ENCODE measurements around the gene CYB5R3. TPM values are rescaled to one million over a fixed set of nuclear protein-coding genes. Genes with fewer than 3 reads are reported as not detected.
A peak's percentile ranks its signal among the peaks of the same experiment; 100 is the strongest.

CYB5R3 gene
- total and polyA plus RNA-seq, 10 donors: 37.3 to 134 (median 78.1) TPM

DNA sequence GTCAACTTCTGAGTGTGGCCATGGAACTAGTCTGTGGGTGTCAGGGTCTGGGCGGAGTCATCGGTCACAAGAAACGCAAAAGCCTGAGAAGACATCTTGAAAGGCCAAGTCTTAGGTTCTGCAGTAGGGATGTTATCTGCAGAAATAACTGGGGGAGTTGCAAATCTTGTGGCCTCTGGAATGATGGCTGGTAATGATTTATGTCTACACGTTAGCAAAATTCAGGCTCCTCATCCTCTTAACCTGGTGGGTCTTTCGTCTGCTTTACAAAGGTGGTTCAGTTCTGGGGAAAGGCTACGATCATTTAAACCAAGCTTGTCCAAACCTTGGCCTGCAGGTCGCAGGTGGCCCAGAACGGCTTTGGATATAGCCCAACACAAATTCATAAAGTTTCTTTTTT is 7.4 kb upstream of the CYB5R3 start:
- no peaks in the 10 kb centered on the region for H3K27me3 ChIP-seq (replicated peaks in 1 of 7)
- no peak overlapping the region for H3K4me3 ChIP-seq
- intact Hi-C loops (cut with DNase I; ENCODE audit: low total_unique reads): no loop called here
- no peaks in the 10 kb centered on the region for H3K9me3 ChIP-seq
- H3K4me1 ChIP-seq: peaks cover 0 to 38% (median 8%) of the 10 kb centered on the region in 6 donors
- TF ChIP-seq, protein P1, sequence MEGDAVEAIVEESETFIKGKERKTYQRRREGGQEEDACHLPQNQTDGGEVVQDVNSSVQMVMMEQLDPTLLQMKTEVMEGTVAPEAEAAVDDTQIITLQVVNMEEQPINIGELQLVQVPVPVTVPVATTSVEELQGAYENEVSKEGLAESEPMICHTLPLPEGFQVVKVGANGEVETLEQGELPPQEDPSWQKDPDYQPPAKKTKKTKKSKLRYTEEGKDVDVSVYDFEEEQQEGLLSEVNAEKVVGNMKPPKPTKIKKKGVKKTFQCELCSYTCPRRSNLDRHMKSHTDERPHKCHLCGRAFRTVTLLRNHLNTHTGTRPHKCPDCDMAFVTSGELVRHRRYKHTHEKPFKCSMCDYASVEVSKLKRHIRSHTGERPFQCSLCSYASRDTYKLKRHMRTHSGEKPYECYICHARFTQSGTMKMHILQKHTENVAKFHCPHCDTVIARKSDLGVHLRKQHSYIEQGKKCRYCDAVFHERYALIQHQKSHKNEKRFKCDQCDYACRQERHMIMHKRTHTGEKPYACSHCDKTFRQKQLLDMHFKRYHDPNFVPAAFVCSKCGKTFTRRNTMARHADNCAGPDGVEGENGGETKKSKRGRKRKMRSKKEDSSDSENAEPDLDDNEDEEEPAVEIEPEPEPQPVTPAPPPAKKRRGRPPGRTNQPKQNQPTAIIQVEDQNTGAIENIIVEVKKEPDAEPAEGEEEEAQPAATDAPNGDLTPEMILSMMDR (IDR thresholded peaks at IDR 0.05 in 8 of 11, conservative IDR thresholded peaks at IDR 0.05 in 3 of 11): no peak
- no peak for TF ChIP-seq POLR2A (IDR thresholded peaks at IDR 0.05)
- 90 to 98% (median 95%) methylated on average over 8 of the region's 8 CpGs for WGBS, 5 donors
- no peak for DNase-seq
- no peaks in the 10 kb centered on the region for H3K36me3 ChIP-seq
- no peak overlapping the region for H3K27ac ChIP-seq

DNA sequence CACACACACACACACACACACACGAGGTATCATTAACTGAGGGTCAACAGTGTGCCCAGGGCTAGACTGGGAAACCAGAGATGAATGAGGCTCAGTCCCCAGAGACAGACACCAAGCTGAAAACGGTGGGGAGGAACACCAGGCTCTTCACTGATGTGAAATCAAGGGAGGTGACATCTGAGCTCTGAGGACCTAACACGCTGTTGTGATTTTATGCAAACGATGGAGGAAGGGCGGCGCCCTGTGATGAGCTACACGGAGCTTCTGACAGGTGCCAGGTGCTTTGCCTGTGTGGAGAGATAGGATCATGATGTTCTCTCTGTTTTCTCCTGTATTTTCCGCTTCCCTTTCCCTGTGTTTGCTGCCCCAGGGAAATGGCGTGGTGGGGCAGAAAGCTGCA is 6.5 kb upstream of the CYB5R3 start:
- H3K4me3 ChIP-seq: no peak overlapping the region
- H3K4me1 ChIP-seq: peaks cover 0 to 34% (median 6%) of the 10 kb centered on the region in 6 donors
- TF ChIP-seq POLR2AphosphoS5 (IDR thresholded peaks at IDR 0.05) (peak in 2 of 3 donors; percentile 52 to 72), POLR2A (IDR thresholded peaks at IDR 0.05) (no peak)
- TF ChIP-seq, protein P1 (IDR thresholded peaks at IDR 0.05 in 8 of 11, conservative IDR thresholded peaks at IDR 0.05 in 3 of 11): no peak
- WGBS, 5 donors: 51 to 71% (median 53%) methylated on average over 9 of the region's 9 CpGs
- H3K27ac ChIP-seq: peak overlapping the region in 4 of 8 donors; percentile 40 to 75 (median 44)
- H3K9me3 ChIP-seq: no peaks in the 10 kb centered on the region
- DNase-seq: peak; percentile 90
- H3K36me3 ChIP-seq: no peaks in the 10 kb centered on the region
- intact Hi-C loops (cut with DNase I; ENCODE audit: low total_unique reads): no loop called here
- H3K27me3 ChIP-seq (replicated peaks in 1 of 7): no peaks in the 10 kb centered on the region

DNA sequence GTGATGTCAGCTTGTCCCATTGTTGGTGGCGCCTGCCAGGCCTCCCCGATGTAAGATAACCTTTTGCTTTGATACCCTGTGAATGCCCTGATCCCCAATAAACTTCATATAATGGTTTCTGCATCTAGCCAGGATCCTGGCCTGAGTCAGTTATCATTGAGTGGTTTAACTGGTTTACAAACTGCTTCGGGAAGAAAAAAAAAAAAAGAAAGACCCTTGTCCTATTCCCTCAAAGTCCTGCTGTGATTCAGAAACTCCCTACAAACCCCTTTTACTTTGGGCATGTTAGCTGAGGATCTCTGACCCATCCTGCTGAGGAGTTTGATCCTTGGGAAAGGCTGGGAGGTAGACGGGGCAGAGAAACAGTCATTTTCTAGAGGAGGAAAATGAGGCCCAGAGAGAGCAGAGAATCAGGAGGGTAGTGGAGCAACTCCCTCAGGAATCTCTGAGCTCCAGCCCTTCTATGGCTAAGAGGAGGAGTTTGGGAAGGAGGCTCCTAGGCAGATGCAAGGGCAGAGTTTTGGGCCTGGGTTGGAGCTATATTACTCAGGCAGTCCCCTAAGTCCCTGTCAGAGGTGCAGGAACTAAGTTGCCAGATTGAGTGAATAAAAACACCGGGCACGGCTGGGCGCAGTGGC is 5.4 kb upstream of the CYB5R3 start:
- Histone ChIP-seq H3K4me3 (no peak overlapping the region), H3K9me3 (no peaks in the 10 kb centered on the region), H3K27ac (peak overlapping the region in 1 of 8 donors; percentile 75), H3K36me3 (no peaks in the 10 kb centered on the region), H3K4me1 (peaks cover 0 to 39% (median 11%) of the 10 kb centered on the region in 6 donors), H3K27me3 (replicated peaks in 1 of 7) (no peaks in the 10 kb centered on the region)
- 90 to 95% (median 94%) methylated on average over 7 of the region's 7 CpGs for WGBS, 5 donors
- no peak for TF ChIP-seq POLR2AphosphoS5 (IDR thresholded peaks at IDR 0.05)
- no peak for TF ChIP-seq POLR2A (IDR thresholded peaks at IDR 0.05)
- TF ChIP-seq, protein P1 (IDR thresholded peaks at IDR 0.05 in 8 of 11, conservative IDR thresholded peaks at IDR 0.05 in 3 of 11): no peak
- no peak for DNase-seq
- intact Hi-C loops (cut with DNase I; ENCODE audit: low total_unique reads): no loop called here

DNA sequence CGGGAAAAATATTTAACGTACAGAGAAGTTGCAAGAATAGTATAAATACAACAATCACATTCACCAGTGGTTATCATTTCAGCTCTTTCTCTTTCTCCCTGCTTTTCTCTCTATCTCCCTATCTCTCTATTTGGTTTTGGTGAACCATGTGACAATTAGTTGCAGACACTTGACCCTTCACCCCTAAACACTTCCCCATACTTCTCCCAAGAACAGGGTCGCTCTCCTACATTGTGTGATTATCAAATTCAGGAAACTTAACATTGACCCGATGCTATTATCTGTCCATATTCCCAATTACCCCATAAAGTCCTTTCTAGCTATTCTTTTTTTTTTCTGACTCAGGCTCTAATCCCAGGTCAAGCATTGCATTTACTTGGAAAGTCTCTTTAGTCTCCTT is 4.8 kb upstream of the CYB5R3 start:
- TF ChIP-seq, protein P1 (IDR thresholded peaks at IDR 0.05 in 8 of 11, conservative IDR thresholded peaks at IDR 0.05 in 3 of 11): no peak
- TF ChIP-seq POLR2AphosphoS5 (IDR thresholded peaks at IDR 0.05): no peak
- no peak for TF ChIP-seq POLR2A (IDR thresholded peaks at IDR 0.05)
- intact Hi-C loops (cut with DNase I; ENCODE audit: low total_unique reads): no loop called here
- no peaks in the 10 kb centered on the region for H3K36me3 ChIP-seq
- H3K4me3 ChIP-seq: no peak overlapping the region
- WGBS, 5 donors: 77 to 89% (median 82%) methylated on average over 4 of the region's 4 CpGs
- DNase-seq: no peak
- no peak overlapping the region for H3K27ac ChIP-seq
- H3K27me3 ChIP-seq (replicated peaks in 1 of 7): no peaks in the 10 kb centered on the region
- H3K9me3 ChIP-seq: no peaks in the 10 kb centered on the region
- H3K4me1 ChIP-seq: peaks cover 0 to 41% (median 13%) of the 10 kb centered on the region in 6 donors
